Liver (tissue), 9 donors: ENCODE measurements around the gene TEX51. TPM values are rescaled to one million over a fixed set of nuclear protein-coding genes. Genes with fewer than 3 reads are reported as not detected.

Experiments used
- DNase-seq: peaks from one replicate; pipeline ENCODE4 v3.0.0-alpha.2; 2017; ENCODE audit warnings: low spot score
- H3K27ac ChIP-seq, 2 donors: one replicate each; pipeline ENCODE4 v1.7.0; 2013; ENCODE audit warnings: inconsistent platforms in 2 of 2, low read length in 2 of 2, control low read depth in 1 of 2, low read depth in 1 of 2, mild to moderate bottlenecking in 1 of 2
- H3K27me3 ChIP-seq, 4 donors: one replicate each; pipeline versions ENCODE4 v1.6.1 to v1.7.0; 2013; ENCODE audit warnings: low read length in 3 of 4, inconsistent platforms in 1 of 4, mild to moderate bottlenecking in 1 of 4, moderate library complexity in 1 of 4; ENCODE audit not compliant: control insufficient read depth in 4 of 4, insufficient read depth in 4 of 4
- H3K36me3 ChIP-seq, 4 donors: one replicate each; pipeline versions ENCODE4 v1.6.1 to v1.7.0; 2013; ENCODE audit warnings: low read length in 3 of 4, mild to moderate bottlenecking in 3 of 4, low read depth in 1 of 4, moderate library complexity in 1 of 4; ENCODE audit not compliant: control insufficient read depth in 4 of 4, insufficient read depth in 3 of 4
- H3K4me1 ChIP-seq, 4 donors: one replicate each; pipeline versions ENCODE4 v1.6.1 to v1.7.0; 2013; ENCODE audit warnings: low read length in 3 of 4, mild to moderate bottlenecking in 3 of 4, moderate library complexity in 1 of 4; ENCODE audit not compliant: control insufficient read depth in 4 of 4, insufficient read depth in 4 of 4
- H3K4me3 ChIP-seq, 3 donors: one replicate each; pipeline versions ENCODE4 v1.6.1 to v1.7.0; 2013; ENCODE audit warnings: low read length in 3 of 3, control low read depth in 1 of 3, low read depth in 1 of 3, mild to moderate bottlenecking in 1 of 3
- H3K9ac ChIP-seq, 2 donors: one replicate each; pipeline ENCODE4 v1.7.0; 2013; ENCODE audit warnings: low read length in 2 of 2, mild to moderate bottlenecking in 2 of 2, moderate library complexity in 2 of 2, control low read depth in 1 of 2, low read depth in 1 of 2
- H3K9me3 ChIP-seq, 4 donors: one replicate each; pipeline versions ENCODE4 v1.6.1 to v1.7.0; 2013; ENCODE audit warnings: low read length in 3 of 4; ENCODE audit not compliant: control insufficient read depth in 4 of 4
- EGR1 ChIP-seq, 2 donors: IDR thresholded peaks; 2 replicates each; pipeline ENCODE4 v1.6.1; 2016 to 2018; ENCODE audit warnings: antibody characterized with exemption in 2 of 2, low read depth in 2 of 2
- FOXA1 ChIP-seq: IDR thresholded peaks from 2 replicates; pipeline ENCODE4 v1.6.1; 2016; ENCODE audit warnings: antibody characterized with exemption
- FOXA2 ChIP-seq: IDR thresholded peaks from 2 replicates; pipeline ENCODE4 v1.6.1; 2016; ENCODE audit warnings: antibody characterized with exemption
- GABPA ChIP-seq, 2 donors: IDR thresholded peaks in 1 of 2; conservative IDR thresholded peaks in 1 of 2; 2 replicates each; pipeline ENCODE4 v1.6.1; 2016; ENCODE audit warnings: antibody characterized with exemption in 2 of 2, mild to moderate bottlenecking in 1 of 2, moderate library complexity in 1 of 2
- HNF4A ChIP-seq, 2 donors: conservative IDR thresholded peaks; 2 replicates each; pipeline ENCODE4 v1.6.1; 2016; ENCODE audit warnings: antibody characterized with exemption in 2 of 2, mild to moderate bottlenecking in 2 of 2
- HNF4G ChIP-seq: IDR thresholded peaks from 2 replicates; pipeline ENCODE4 v1.6.1; 2016; ENCODE audit warnings: antibody characterized with exemption
- NR2F2 ChIP-seq: IDR thresholded peaks from 2 replicates; pipeline ENCODE4 v1.6.1; 2016; ENCODE audit warnings: antibody characterized with exemption
- RXRA ChIP-seq, 2 donors: IDR thresholded peaks; 2 replicates each; pipeline ENCODE4 v1.6.1; 2017 to 2018; ENCODE audit warnings: antibody characterized with exemption in 2 of 2, mild to moderate bottlenecking in 1 of 2
- YY1 ChIP-seq: IDR thresholded peaks from 2 replicates; pipeline ENCODE4 v1.6.1; 2016; ENCODE audit warnings: antibody characterized with exemption, mild to moderate bottlenecking
- WGBS: extraction: QIAGEN DNeasy Blood & Tissue Kit; methylation state at CpG from one replicate; pipeline ENCODE4 v1.1.7; 2013; 5-methylcytosine and 5-hydroxymethylcytosine counted together
- polyA plus RNA-seq, 2 donors: library from polyadenylated mRNA; stranded (reverse) in 1 of 2; unstranded in 1 of 2; fragments of 200-250 nt in 1 of 2; fragments of >200 nt in 1 of 2; fragmentation: Nextera tagmentation in 1 of 2; extraction: Ambion mirVana in 1 of 2; gene quantifications; one replicate each; pipeline versions ENCODE4 v1.2.1 to v1.2.3, GENCODE V29; 2013 to 2015
- total RNA-seq, 2 donors: library from RNA; depleted of rRNA; stranded (reverse); fragments of >200 nt; gene quantifications; one replicate each; pipeline ENCODE4 v1.2.3, GENCODE V29; 2014
- TF ChIP-seq, protein P1 (sequence below): IDR thresholded peaks from 2 replicates; pipeline ENCODE4 v1.6.1; 2016; ENCODE audit warnings: antibody characterized with exemption
- TF ChIP-seq, protein P2 (sequence below): IDR thresholded peaks from 2 replicates; pipeline ENCODE4 v1.6.1; 2016; ENCODE audit warnings: antibody characterized with exemption
- TF ChIP-seq, protein P3 (sequence below): fragments of 150-350 bp; IDR thresholded peaks from 2 replicates; pipeline ENCODE4 v1.5.1; 2017; ENCODE audit warnings: improper control_type of control experiment, low read depth, low read length; ENCODE audit not compliant: missing input control
- TF ChIP-seq, protein P4 (sequence below): IDR thresholded peaks from 2 replicates; pipeline ENCODE4 v1.6.1; 2016; ENCODE audit warnings: antibody characterized with exemption
- donor health status: healthy.
- donor health status: healthy.
- donor health status: healthy.
- donor health status: healthy.
- donor health status: healthy.

TEX51 gene
- total and polyA plus RNA-seq, 4 donors: not detected

DNA sequence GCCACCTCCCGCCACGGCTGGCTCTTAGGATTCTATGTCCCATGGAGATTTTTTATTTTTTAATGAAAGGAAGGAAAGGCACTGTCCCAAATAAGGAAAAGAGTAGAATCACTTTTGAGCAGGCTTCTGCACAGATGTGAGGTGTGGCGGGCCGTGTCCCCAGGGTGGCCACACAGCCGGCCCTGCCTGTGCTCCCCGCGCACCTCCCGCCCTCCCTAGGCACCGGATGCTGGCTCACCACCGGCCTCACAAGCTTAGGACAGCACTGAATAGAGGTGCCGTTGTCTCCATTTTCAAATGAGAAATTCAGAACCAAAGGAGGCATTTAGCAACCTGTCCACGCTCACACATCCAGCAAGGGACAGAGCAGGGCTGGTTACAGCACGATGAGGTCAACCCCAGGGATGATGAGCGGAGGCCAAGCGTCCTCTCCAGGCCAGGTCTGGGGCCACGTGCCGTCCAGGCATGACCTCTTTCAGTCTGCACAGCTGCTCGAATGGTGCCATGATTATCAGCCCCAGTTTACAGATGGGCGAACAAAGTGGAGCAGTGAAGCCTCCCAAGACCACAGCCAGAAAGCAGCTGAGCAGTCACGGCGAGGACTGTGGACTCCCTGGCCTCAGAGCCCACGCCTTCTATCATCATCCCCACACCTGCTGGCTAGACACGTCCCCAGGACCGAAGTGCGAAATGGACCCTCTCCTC, 20.7 kb upstream of the TEX51 start (continued):
- TF ChIP-seq, protein P1, sequence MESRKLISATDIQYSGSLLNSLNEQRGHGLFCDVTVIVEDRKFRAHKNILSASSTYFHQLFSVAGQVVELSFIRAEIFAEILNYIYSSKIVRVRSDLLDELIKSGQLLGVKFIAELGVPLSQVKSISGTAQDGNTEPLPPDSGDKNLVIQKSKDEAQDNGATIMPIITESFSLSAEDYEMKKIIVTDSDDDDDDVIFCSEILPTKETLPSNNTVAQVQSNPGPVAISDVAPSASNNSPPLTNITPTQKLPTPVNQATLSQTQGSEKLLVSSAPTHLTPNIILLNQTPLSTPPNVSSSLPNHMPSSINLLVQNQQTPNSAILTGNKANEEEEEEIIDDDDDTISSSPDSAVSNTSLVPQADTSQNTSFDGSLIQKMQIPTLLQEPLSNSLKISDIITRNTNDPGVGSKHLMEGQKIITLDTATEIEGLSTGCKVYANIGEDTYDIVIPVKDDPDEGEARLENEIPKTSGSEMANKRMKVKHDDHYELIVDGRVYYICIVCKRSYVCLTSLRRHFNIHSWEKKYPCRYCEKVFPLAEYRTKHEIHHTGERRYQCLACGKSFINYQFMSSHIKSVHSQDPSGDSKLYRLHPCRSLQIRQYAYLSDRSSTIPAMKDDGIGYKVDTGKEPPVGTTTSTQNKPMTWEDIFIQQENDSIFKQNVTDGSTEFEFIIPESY: no peak
- no peak for TF ChIP-seq YY1

DNA sequence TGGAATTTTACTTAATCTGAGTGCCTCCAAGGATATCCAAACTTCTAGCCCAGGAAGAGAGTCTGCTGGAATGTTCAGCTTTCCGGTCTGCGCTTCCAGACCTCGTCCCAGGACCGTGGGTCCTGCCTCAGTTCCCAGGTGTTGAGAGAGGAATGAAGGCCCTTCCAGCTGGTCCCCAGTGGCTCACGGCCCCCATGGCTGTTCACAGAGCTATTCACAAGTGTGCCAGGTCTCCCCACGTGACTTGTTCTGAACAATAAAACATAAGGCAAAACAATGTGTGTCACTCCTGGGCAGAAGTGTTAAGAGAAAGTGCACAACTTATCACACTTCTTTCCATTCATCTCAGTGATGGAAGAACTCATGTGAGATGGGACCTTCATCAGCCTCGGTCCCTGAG, 20.1 kb upstream of the TEX51 start:
- DNase-seq: no peak
- Histone ChIP-seq H3K9me3 (peaks cover 7 to 20% (median 10%) of the 10 kb centered on the region in 4 donors), H3K9ac (no peak overlapping the region), H3K4me3 (no peak overlapping the region), H3K4me1 (no peaks in the 10 kb centered on the region), H3K27me3 (peaks cover 0 to 4% (median under 1%) of the 10 kb centered on the region in 4 donors), H3K27ac (no peak overlapping the region), H3K36me3 (no peaks in the 10 kb centered on the region)
- TF ChIP-seq EGR1 (IDR thresholded peaks at IDR 0.05; ENCODE audit: low read depth in 2 of 2) (no peak), FOXA2 (no peak), FOXA1 (no peak)
- WGBS: 84% methylated on average over 7 of the region's 7 CpGs

DNA sequence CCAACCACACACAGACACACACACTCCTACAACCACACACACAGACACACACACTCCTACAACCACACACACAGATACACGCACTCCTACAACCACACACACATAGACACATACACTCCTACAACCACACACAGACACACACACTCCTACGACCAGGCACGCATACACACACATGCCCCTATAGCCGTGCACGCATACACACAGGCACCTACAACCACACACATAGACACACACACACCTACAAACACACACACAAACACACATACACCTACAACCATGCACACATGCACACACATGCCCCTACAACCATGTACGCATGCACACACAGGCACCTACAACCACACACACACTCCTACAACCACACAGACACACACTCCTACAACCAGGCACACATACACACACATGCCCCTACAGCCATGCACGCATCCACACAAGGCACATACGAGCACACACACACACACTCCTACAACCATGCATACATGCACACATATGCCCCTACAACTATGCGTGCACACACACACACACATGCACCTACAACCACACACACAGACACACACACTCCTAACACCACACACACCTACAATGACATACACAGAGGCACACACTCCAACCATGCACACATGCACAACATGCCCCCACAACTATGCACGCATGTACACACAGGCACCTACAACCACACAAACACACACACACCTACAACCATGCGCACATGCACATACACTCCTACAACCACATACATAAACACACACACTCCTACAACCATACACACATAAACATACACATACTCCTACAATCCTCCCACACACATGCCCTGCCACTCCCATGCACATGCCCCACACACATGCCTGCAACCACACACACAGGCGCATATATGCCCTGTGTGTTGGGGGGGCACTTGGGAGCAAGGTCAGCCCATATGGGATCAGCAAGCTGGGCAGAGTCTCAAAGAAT, 19.1 kb upstream of the TEX51 start:
- TF ChIP-seq YY1 (no peak), NR2F2 (no peak), EGR1 (IDR thresholded peaks at IDR 0.05; ENCODE audit: low read depth in 2 of 2) (no peak), HNF4A (conservative IDR thresholded peaks at IDR 0.05) (no peak), HNF4G (no peak)
- Histone ChIP-seq H3K36me3 (no peaks in the 10 kb centered on the region), H3K4me3 (no peak overlapping the region), H3K9me3 (peaks cover 7 to 18% (median 10%) of the 10 kb centered on the region in 4 donors), H3K9ac (no peak overlapping the region), H3K27me3 (peaks cover 0 to 4% (median under 1%) of the 10 kb centered on the region in 4 donors), H3K27ac (no peak overlapping the region), H3K4me1 (no peaks in the 10 kb centered on the region)
- no peak for DNase-seq
- WGBS: 95% methylated on average over 12 of the region's 12 CpGs

DNA sequence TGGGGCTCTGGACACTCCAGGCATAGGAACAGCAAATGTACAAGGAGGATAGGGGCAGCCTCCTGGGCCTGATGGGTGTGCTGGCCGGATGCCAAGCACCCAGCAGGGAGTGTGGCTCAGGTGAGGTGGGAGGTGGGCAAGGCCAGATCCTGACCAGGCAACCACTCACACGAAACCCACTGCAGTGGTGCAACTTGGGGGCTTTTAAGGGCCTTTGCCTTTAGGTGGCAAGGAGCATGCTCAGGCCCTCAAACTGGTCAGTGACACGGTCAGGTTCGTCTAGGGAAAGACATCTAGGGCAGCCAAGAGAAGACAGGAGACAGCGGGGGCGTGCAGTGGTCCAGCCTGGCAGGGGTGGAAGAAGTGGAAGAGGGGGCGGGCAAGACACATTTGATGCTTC, 18.4 kb upstream of the TEX51 start:
- Histone ChIP-seq H3K27me3 (peaks cover 0 to 4% (median under 1%) of the 10 kb centered on the region in 4 donors), H3K36me3 (no peaks in the 10 kb centered on the region), H3K9me3 (peaks cover 5 to 11% (median 6%) of the 10 kb centered on the region in 4 donors), H3K4me3 (no peak overlapping the region), H3K4me1 (no peaks in the 10 kb centered on the region), H3K27ac (no peak overlapping the region), H3K9ac (no peak overlapping the region)
- 83% methylated on average over 7 of the region's 7 CpGs for WGBS
- no peak for TF ChIP-seq NR2F2
- no peak for TF ChIP-seq GABPA (IDR thresholded peaks at IDR 0.05 in 1 of 2, conservative IDR thresholded peaks at IDR 0.05 in 1 of 2)
- TF ChIP-seq, protein P2, sequence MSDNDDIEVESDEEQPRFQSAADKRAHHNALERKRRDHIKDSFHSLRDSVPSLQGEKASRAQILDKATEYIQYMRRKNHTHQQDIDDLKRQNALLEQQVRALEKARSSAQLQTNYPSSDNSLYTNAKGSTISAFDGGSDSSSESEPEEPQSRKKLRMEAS: no peak
- no peak for TF ChIP-seq RXRA (IDR thresholded peaks at IDR 0.05)
- TF ChIP-seq, protein P3, sequence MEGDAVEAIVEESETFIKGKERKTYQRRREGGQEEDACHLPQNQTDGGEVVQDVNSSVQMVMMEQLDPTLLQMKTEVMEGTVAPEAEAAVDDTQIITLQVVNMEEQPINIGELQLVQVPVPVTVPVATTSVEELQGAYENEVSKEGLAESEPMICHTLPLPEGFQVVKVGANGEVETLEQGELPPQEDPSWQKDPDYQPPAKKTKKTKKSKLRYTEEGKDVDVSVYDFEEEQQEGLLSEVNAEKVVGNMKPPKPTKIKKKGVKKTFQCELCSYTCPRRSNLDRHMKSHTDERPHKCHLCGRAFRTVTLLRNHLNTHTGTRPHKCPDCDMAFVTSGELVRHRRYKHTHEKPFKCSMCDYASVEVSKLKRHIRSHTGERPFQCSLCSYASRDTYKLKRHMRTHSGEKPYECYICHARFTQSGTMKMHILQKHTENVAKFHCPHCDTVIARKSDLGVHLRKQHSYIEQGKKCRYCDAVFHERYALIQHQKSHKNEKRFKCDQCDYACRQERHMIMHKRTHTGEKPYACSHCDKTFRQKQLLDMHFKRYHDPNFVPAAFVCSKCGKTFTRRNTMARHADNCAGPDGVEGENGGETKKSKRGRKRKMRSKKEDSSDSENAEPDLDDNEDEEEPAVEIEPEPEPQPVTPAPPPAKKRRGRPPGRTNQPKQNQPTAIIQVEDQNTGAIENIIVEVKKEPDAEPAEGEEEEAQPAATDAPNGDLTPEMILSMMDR: no peak
- TF ChIP-seq HNF4G: no peak
- no peak for TF ChIP-seq FOXA2
- TF ChIP-seq FOXA1: no peak
- TF ChIP-seq, protein P4, sequence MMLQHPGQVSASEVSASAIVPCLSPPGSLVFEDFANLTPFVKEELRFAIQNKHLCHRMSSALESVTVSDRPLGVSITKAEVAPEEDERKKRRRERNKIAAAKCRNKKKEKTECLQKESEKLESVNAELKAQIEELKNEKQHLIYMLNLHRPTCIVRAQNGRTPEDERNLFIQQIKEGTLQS: no peak
- TF ChIP-seq EGR1 (IDR thresholded peaks at IDR 0.05; ENCODE audit: low read depth in 2 of 2): no peak
- DNase-seq: no peak
